HepG2 (cell line): ENCODE data around the gene CACNG8. TPM values are rescaled to one million over a fixed set of nuclear protein-coding genes. Genes with fewer than 3 reads are reported as not detected.

ENCODE experiments used
- ATAC-seq: fragments of 200-7000 bp; cut with Tn5 transposase; 3 replicates; pipeline ENCODE4 v1.9.1; 2020; ENCODE audit warnings: mild to moderate bottlenecking, moderate library complexity
- BruUV-seq: library from RNA; stranded (reverse); fragments of 400-500 nt; replicated peaks from 2 replicates; lab custom pipeline; 2021; lab: Mats Ljungman, UMichigan
- CTCF ChIA-PET: fragments of 300-600 bp; formaldehyde crosslinking; extraction: SDS; loops from one replicate; lab custom pipeline; 2021; ENCODE audit warnings: low total read pairs, inconsistent platforms, low intra/inter-chr PET ratio; lab: Yijun Ruan, JAX
- POLR2A ChIA-PET: fragments of 350-600 bp; sonication (Branson Sonifier 250); formaldehyde crosslinking; loops from one replicate; lab custom pipeline; 2020; ENCODE audit warnings: antibody characterized with exemption, inconsistent platforms; lab: Yijun Ruan, JAX
- DNase-seq: peaks from one replicate; pipeline ENCODE4 v3.0.0-alpha.2; 2015; ENCODE audit warnings: low spot score
- FAIRE-seq: peaks from 3 replicates; lab custom pipeline; 2011; peaks lifted over from hg19 to GRCh38; lab: Jason Lieb, UNC
- H2AFZ ChIP-seq: one replicate; pipeline ENCODE4 v1.6.1; 2011; ENCODE audit warnings: low read length, inconsistent platforms
- H3K27ac ChIP-seq: fragments of 300-600 bp; 3 replicates; pipeline ENCODE4 v1.8.0; 2011; ENCODE audit warnings: mixed run types, mild to moderate bottlenecking, mixed read lengths, low read length, inconsistent platforms; ENCODE audit not compliant: insufficient read depth; ENCODE audit errors: extremely low read length
- H3K27me3 ChIP-seq, 2 experiments: fragments of 200-600 bp in 1 of 2; 2 replicates in 1 of 2; 3 replicates in 1 of 2; pipeline versions ENCODE4 v1.6.0 to v1.8.0; 2011; ENCODE audit warnings: low read length in 2 of 2, mild to moderate bottlenecking in 2 of 2, moderate library complexity in 2 of 2, inconsistent platforms in 1 of 2; ENCODE audit not compliant: insufficient read depth in 2 of 2, control insufficient read depth in 1 of 2
- H3K36me3 ChIP-seq, 2 experiments: fragments of 200-600 bp in 1 of 2; replicated peaks in 1 of 2; 2 replicates in 1 of 2; 3 replicates in 1 of 2; pipeline versions ENCODE4 v1.5.1 to v1.8.0; 2011; ENCODE audit warnings: low read length in 2 of 2, inconsistent platforms in 1 of 2; ENCODE audit not compliant: insufficient read depth in 2 of 2, control insufficient read depth in 1 of 2
- H3K4me1 ChIP-seq: 2 replicates; pipeline ENCODE4 v1.5.1; 2012; ENCODE audit warnings: low read length, inconsistent platforms; ENCODE audit not compliant: insufficient read depth
- H3K4me2 ChIP-seq: 2 replicates; pipeline ENCODE4 v1.6.0; 2011; ENCODE audit warnings: low read depth, low read length, inconsistent platforms
- H3K4me3 ChIP-seq, 3 experiments: fragments of 200-600 bp in 1 of 3; sonication (generic), shearing (Covaris generic) in 1 of 3; replicated peaks in 1 of 3; 2 replicates each; pipeline ENCODE4 v1.5.1; 2011 to 2016; ENCODE audit warnings: low read length in 3 of 3, inconsistent platforms in 2 of 3, low read depth in 2 of 3, mild to moderate bottlenecking in 2 of 3, control low read depth in 1 of 3, mixed read lengths in 1 of 3; ENCODE audit not compliant: insufficient read depth in 1 of 3
- H3K79me2 ChIP-seq: one replicate; pipeline ENCODE4 v1.6.1; 2011; ENCODE audit warnings: low read length, inconsistent platforms; ENCODE audit not compliant: insufficient read depth
- H3K9ac ChIP-seq: 2 replicates; pipeline ENCODE4 v1.6.0; 2011; ENCODE audit warnings: mild to moderate bottlenecking, low read depth, low read length, inconsistent platforms; ENCODE audit not compliant: insufficient read depth
- H3K9me3 ChIP-seq: 2 replicates; pipeline ENCODE4 v1.5.1; 2012; ENCODE audit warnings: mild to moderate bottlenecking, low read length
- H4K20me1 ChIP-seq: 2 replicates; pipeline ENCODE4 v1.6.0; 2011; ENCODE audit warnings: inconsistent platforms, mild to moderate bottlenecking, low read length, moderate library complexity; ENCODE audit not compliant: insufficient read depth
- AKAP8 ChIP-seq: sonication (generic); formaldehyde crosslinking; IDR thresholded peaks from 2 replicates; pipeline ENCODE4 v1.5.1; 2020; ENCODE audit warnings: mild to moderate bottlenecking, missing genetic modification reagents
- HOXD1 ChIP-seq: sonication (generic); formaldehyde crosslinking; IDR thresholded peaks from 2 replicates; pipeline ENCODE4 v1.5.0; 2020; ENCODE audit warnings: missing genetic modification reagents
- SKIL ChIP-seq: sonication (generic); formaldehyde crosslinking; IDR thresholded peaks from 2 replicates; pipeline ENCODE4 v1.8.0; 2022; ENCODE audit warnings: missing genetic modification reagents, mild to moderate bottlenecking, moderate library complexity, borderline replicate concordance
- TCF7 ChIP-seq: sonication (generic); IDR thresholded peaks from 2 replicates; pipeline ENCODE4 v1.6.1; 2016; ENCODE audit warnings: antibody characterized with exemption, low read depth
- ZFAT ChIP-seq: sonication (generic); formaldehyde crosslinking; conservative IDR thresholded peaks from 2 replicates; pipeline ENCODE4 v1.8.1; 2023; ENCODE audit warnings: missing genetic modification reagents, inconsistent platforms
- ZFP36 ChIP-seq: fragments of 150-350 bp; IDR thresholded peaks from 2 replicates; pipeline ENCODE4 v1.6.1; 2018; ENCODE audit warnings: borderline replicate concordance, low read length, low read depth; ENCODE audit not compliant: partially characterized antibody
- ZFP36L1 ChIP-seq: sonication (generic); formaldehyde crosslinking; IDR thresholded peaks from 2 replicates; pipeline ENCODE4 v1.8.0; 2022; ENCODE audit warnings: mild to moderate bottlenecking, missing genetic modification reagents, moderate library complexity
- ZNF772 ChIP-seq: sonication (generic); formaldehyde crosslinking; IDR thresholded peaks from 2 replicates; pipeline ENCODE4 v1.5.0; 2020; ENCODE audit warnings: mild to moderate bottlenecking, missing genetic modification reagents
- ZNF800 ChIP-seq: sonication (generic); formaldehyde crosslinking; IDR thresholded peaks from 2 replicates; pipeline ENCODE4 v1.4.0; 2020; ENCODE audit warnings: missing genetic modification reagents
- ZSCAN22 ChIP-seq: sonication (generic); formaldehyde crosslinking; IDR thresholded peaks from 2 replicates; pipeline ENCODE4 v1.4.0; 2020; ENCODE audit warnings: mild to moderate bottlenecking, missing genetic modification reagents
- WGBS: methylation state at CpG from one replicate; pipeline ENCODE4 v1.1.6; 2017; ENCODE audit warnings: low lambda C conversion rate; 5-methylcytosine and 5-hydroxymethylcytosine counted together
- in situ Hi-C: cut with HindIII; loops from 2 replicates; pipeline ENCODE4 v1.10.0; 2017; ENCODE audit warnings: low pct_unique_long_range_greater_than_20kb; ENCODE audit not compliant: extremely low pct_ligation_motif_present
- intact Hi-C: fragments of 100-400 bp; cut with micrococcal nuclease; formaldehyde crosslinking; loops from one replicate; pipeline ENCODE4 v1.10.0; 2022; ENCODE audit not compliant: unreplicated experiment
- polyA plus RNA-seq, 8 experiments: library from polyadenylated mRNA; depleted of rRNA in 3 of 8; stranded (reverse) in 7 of 8; unstranded in 1 of 8; fragments of >200 nt; fragmentation: Illumina TruSeq in 4 of 8; extraction: Trizol in 4 of 8; gene quantifications; 2 replicates each; pipeline versions ENCODE4 v1.2.1 to v1.2.3, GENCODE V29; 2011 to 2016; ENCODE audit warnings: low read depth in 4 of 8, missing spikeins in 1 of 8, mixed read lengths in 1 of 8; ENCODE audit not compliant: insufficient read depth in 1 of 8
- total RNA-seq, 5 experiments: library from RNA; depleted of rRNA; stranded (reverse); fragments of >200 nt; fragmentation: Illumina TruSeq; extraction: Trizol; gene quantifications; 2 replicates each; pipeline ENCODE4 v1.2.3, GENCODE V29; 2016; ENCODE audit warnings: low read depth in 1 of 5

CACNG8 gene
- total and polyA plus RNA-seq, 2 of the 13 experiments (the other 11 are each of a cell fraction or from before 2014, with no cell fraction given) = not detected

DNA sequence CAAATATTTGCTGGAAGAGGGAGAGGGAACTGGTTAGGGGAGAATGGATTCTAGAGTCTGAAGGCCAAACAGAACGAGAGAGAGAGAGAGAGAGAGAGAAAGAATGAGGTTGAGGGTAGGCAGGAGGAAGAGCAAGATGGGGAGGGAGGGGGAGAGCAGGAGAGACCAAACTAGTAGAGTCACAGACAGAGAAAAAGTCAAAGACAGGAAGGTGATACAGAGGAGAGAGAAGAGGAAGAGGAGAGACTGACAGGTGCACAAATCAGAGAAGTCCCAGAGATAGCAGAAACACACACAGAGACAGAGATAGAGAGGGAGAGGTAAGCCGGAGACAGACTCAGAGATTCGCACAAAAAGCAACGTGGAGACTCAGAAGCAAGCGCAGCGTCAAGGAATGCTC lies 23.1 kb downstream of the CACNG8 start:
- 23% methylated on average over 6 of the region's 6 CpGs for WGBS
- Histone ChIP-seq H4K20me1 (no peaks in the 10 kb centered on the region), H3K9ac (no peak overlapping the region), H3K9me3 (no peaks in the 10 kb centered on the region), H3K27ac (no peak overlapping the region), H3K27me3 (peaks cover 4 to 17% of the 10 kb centered on the region in 2 experiments; a peak in 3 of 5 replicates), H3K36me3 (no peaks in the 10 kb centered on the region), H3K4me1 (no peaks in the 10 kb centered on the region), H3K4me2 (no peak overlapping the region), H3K4me3 (no peak overlapping the region), H2AFZ (no peak overlapping the region), H3K79me2 (no peaks in the 10 kb centered on the region)
- BruUV-seq = no TSS peak
- no peak for TF ChIP-seq ZFAT (CRISPR knock-in tag)
- ChIA-PET CTCF (no interaction called here), POLR2A (no interaction called here)
- FAIRE-seq (no peak), DNase-seq (no peak), ATAC-seq (no peak)
- intact Hi-C loops (no loop called here), in situ Hi-C loops (no loop called here)

DNA sequence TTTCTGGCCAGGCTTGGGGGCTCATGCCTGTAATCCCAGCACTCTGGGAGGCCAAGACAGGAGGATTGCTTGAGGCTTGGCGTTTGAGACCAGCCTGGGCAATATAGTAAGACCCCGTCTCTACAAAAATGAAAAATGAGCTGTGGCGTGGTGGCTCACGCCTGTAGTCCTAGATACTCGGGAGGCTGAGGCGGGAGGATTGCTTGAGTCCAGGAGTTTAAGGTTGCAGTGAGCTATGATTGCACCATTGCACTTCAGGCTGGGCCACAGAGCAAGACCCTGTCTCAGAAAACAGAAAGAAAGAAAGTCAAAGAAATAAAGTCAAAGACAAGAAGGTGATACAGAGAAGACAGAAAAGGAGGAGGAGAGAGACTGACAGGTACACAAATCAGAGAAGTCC lies 26.2 kb downstream of the CACNG8 start:
- H3K36me3 ChIP-seq = no peaks in the 10 kb centered on the region
- no peak overlapping the region for H3K27ac ChIP-seq
- no peak for DNase-seq
- no peaks in the 10 kb centered on the region for H4K20me1 ChIP-seq
- no peaks in the 10 kb centered on the region for H3K9me3 ChIP-seq
- intact Hi-C loops = no loop called here
- H2AFZ ChIP-seq = no peak overlapping the region
- H3K9ac ChIP-seq = no peak overlapping the region
- H3K79me2 ChIP-seq = no peaks in the 10 kb centered on the region
- in situ Hi-C loops = no loop called here
- no peak for ATAC-seq
- POLR2A ChIA-PET = no interaction called here
- CTCF ChIA-PET = no interaction called here
- peaks cover 8 to 44% of the 10 kb centered on the region in 2 experiments for H3K27me3 ChIP-seq
- BruUV-seq = no TSS peak
- no peaks in the 10 kb centered on the region for H3K4me1 ChIP-seq
- no peak overlapping the region for H3K4me3 ChIP-seq
- no peak for FAIRE-seq
- no peak overlapping the region for H3K4me2 ChIP-seq
- TF ChIP-seq ZNF772 (CRISPR knock-in tag) (no peak), ZNF800 (CRISPR knock-in tag) (no peak), ZSCAN22 (CRISPR knock-in tag) (no peak), TCF7 (no peak), SKIL (CRISPR knock-in tag) (no peak), HOXD1 (no peak), ZFP36 (no peak), ZFP36L1 (CRISPR knock-in tag) (no peak), AKAP8 (CRISPR knock-in tag) (no peak)
- 29% methylated on average over 6 of the region's 6 CpGs for WGBS
